Cerebellar cortex (tissue), 1 donor: ENCODE measurements around the gene SLC22A9.

ENCODE experiments used
- DNase-seq: peaks from one replicate; pipeline ENCODE4 v3.0.0-alpha.2; 2015; ENCODE audit warnings: low spot score

The SLC22A9 gene

GRCh38 chr11:63445118-63445517 is 75.5 kb downstream of the SLC22A9 start:
- no peak for DNase-seq

- no peak for DNase-seq
Observed at GRCh38 chr11:63445720-63446119, 76.1 kb downstream of the SLC22A9 start.

- DNase-seq = no peak
Observed at GRCh38 chr11:63448646-63449045, 79.1 kb downstream of the SLC22A9 start.

- DNase-seq = no peak
Observed at GRCh38 chr11:63459586-63459985, 90.0 kb downstream of the SLC22A9 start.
